ENCODE results near the gene ANTXR2. TPM values are rescaled to one million over a fixed set of nuclear protein-coding genes. Genes with fewer than 3 reads are reported as not detected.

The ANTXR2 gene
- total RNA-seq, 6 experiments from 2014 or later = 24.5 to 86.0 (median 33.7) TPM

GRCh38 chr4:80036306-80036705, 36.7 kb downstream of the ANTXR2 start:
- H3K27ac ChIP-seq = peak overlapping the region in 2 of 3 donors; percentile 45 to 53
- no peak overlapping the region for H3K4me3 ChIP-seq
- TF ChIP-seq CTCF (IDR thresholded peaks at IDR 0.05) = no peak
- no peak for TF ChIP-seq POLR2A (IDR thresholded peaks at IDR 0.05)
- H3K4me1 ChIP-seq = no peaks in the 10 kb centered on the region
- no peaks in the 10 kb centered on the region for H3K9me3 ChIP-seq
- WGBS (ENCODE audit: insufficient coverage, low coverage, low lambda C conversion rate, missing lambda C conversion rate) = 61% methylated on average over 7 of the region's 7 CpGs
- ATAC-seq (no peak), DNase-seq (no peak)
- intact Hi-C loops (cut with DNase I) = no loop called here
- no peaks in the 10 kb centered on the region for H3K27me3 ChIP-seq
- H3K36me3 ChIP-seq = peaks cover 0 to 18% (median 0%) of the 10 kb centered on the region in 4 donors

- no peak for DNase-seq
- ATAC-seq = peak; percentile 45 to 77 (median 54)
- WGBS (ENCODE audit: insufficient coverage, low coverage, low lambda C conversion rate, missing lambda C conversion rate) = 61% methylated on average over 2 of the region's 2 CpGs
Observed at GRCh38 chr4:80035336-80035735, 37.7 kb downstream of the ANTXR2 start.

GRCh38 chr4:80033581-80033980, 39.4 kb downstream of the ANTXR2 start:
- peaks cover 0 to 38% (median 2%) of the 10 kb centered on the region in 4 donors for H3K36me3 ChIP-seq
- H3K4me1 ChIP-seq = no peaks in the 10 kb centered on the region
- intact Hi-C loops (cut with DNase I) = no loop called here
- H3K4me3 ChIP-seq = no peak overlapping the region
- no peaks in the 10 kb centered on the region for H3K27me3 ChIP-seq
- H3K27ac ChIP-seq = no peak overlapping the region
- TF ChIP-seq POLR2A (IDR thresholded peaks at IDR 0.05) = no peak
- no peak for DNase-seq
- H3K9me3 ChIP-seq = no peaks in the 10 kb centered on the region
- ATAC-seq = no peak

More at GRCh38 chr4:80035336-80035735, 37.7 kb downstream of the ANTXR2 start:
- Histone ChIP-seq H3K9me3 (no peaks in the 10 kb centered on the region), H3K27me3 (no peaks in the 10 kb centered on the region), H3K36me3 (peaks cover 0 to 28% (median 0%) of the 10 kb centered on the region in 4 donors), H3K4me1 (no peaks in the 10 kb centered on the region), H3K4me3 (no peak overlapping the region), H3K27ac (no peak overlapping the region)
- TF ChIP-seq CTCF (IDR thresholded peaks at IDR 0.05) (no peak), POLR2A (IDR thresholded peaks at IDR 0.05) (no peak)
- intact Hi-C loops (cut with DNase I) = no loop called here

GRCh38 chr4:80029364-80029763, 43.7 kb downstream of the ANTXR2 start:
- Histone ChIP-seq H3K36me3 (peaks cover 3 to 44% (median 5%) of the 10 kb centered on the region in 4 donors), H3K27me3 (no peaks in the 10 kb centered on the region), H3K4me3 (no peak overlapping the region), H3K9me3 (no peaks in the 10 kb centered on the region), H3K27ac (no peak overlapping the region), H3K4me1 (no peaks in the 10 kb centered on the region)
- intact Hi-C loops (cut with DNase I) = no loop called here
- WGBS (ENCODE audit: insufficient coverage, low coverage, low lambda C conversion rate, missing lambda C conversion rate) = 48% methylated on average over 2 of the region's 2 CpGs
- ATAC-seq (no peak), DNase-seq (no peak)
- TF ChIP-seq POLR2A (IDR thresholded peaks at IDR 0.05) (no peak), CTCF (IDR thresholded peaks at IDR 0.05) (no peak)

GRCh38 chr4:80027611-80028010, 45.4 kb downstream of the ANTXR2 start:
- TF ChIP-seq CTCF (IDR thresholded peaks at IDR 0.05) (no peak), POLR2A (IDR thresholded peaks at IDR 0.05) (no peak)
- 73% methylated on average over 2 of the region's 2 CpGs for WGBS (ENCODE audit: insufficient coverage, low coverage, low lambda C conversion rate, missing lambda C conversion rate)
- ATAC-seq (no peak), DNase-seq (no peak)
- Histone ChIP-seq H3K4me1 (no peaks in the 10 kb centered on the region), H3K9me3 (no peaks in the 10 kb centered on the region), H3K36me3 (peaks cover 3 to 44% (median 5%) of the 10 kb centered on the region in 4 donors), H3K27ac (no peak overlapping the region), H3K4me3 (no peak overlapping the region), H3K27me3 (no peaks in the 10 kb centered on the region)
- intact Hi-C loops (cut with DNase I) = no loop called here

Measured in right lobe of liver (tissue), 6 donors.